NB4 (cell line): ENCODE results near the gene TLN1.

ENCODE experiments used
- CTCF ChIP-seq: IDR thresholded peaks from one replicate; pipeline ENCODE4 v1.5.1; 2012; ENCODE audit warnings: low read depth, low read length
- MYC ChIP-seq: IDR thresholded peaks from 2 replicates; pipeline ENCODE4 v1.6.1; 2011; ENCODE audit warnings: low read depth, low read length
- POLR2A ChIP-seq: IDR thresholded peaks from 2 replicates; pipeline ENCODE4 v1.6.1; 2011; ENCODE audit warnings: mild to moderate bottlenecking; ENCODE audit not compliant: insufficient read length; ENCODE audit errors: extremely low read depth

GRCh38 chr9:35771534-35771933 lies 39.5 kb upstream of the TLN1 start:
- TF ChIP-seq MYC, result no peak
- TF ChIP-seq CTCF, result no peak
- no peak for TF ChIP-seq POLR2A
